WTC11 (cell line): ENCODE data around the gene CDCA7L.

Source experiments
- E2F5 ChIP-seq: sonication (generic); formaldehyde crosslinking; IDR thresholded peaks from 2 replicates; pipeline ENCODE4 v1.8.1; 2022; ENCODE audit warnings: mild to moderate bottlenecking, moderate library complexity, missing genetic modification reagents
- JAZF1 ChIP-seq: fragments of 250-450 bp; sonication (Bioruptor Pico); IDR thresholded peaks from 2 replicates; pipeline ENCODE4 v1.9.0; 2021; ENCODE audit warnings: moderate library complexity, mild to moderate bottlenecking, inconsistent platforms
- STAT6 ChIP-seq: sonication (generic); formaldehyde crosslinking; conservative IDR thresholded peaks from 2 replicates; pipeline ENCODE4 v1.8.1; 2023; ENCODE audit warnings: mild to moderate bottlenecking, low read depth, missing genetic modification reagents, moderate library complexity

- no peak for TF ChIP-seq E2F5
- no peak for TF ChIP-seq JAZF1 (CRISPR knock-in tag)
- TF ChIP-seq STAT6 (CRISPR knock-in tag), result no peak
These were observed 18.0 kb downstream of the CDCA7L start for GRCh38 chr7:21927693-21928092.
